ENCODE measurements around the gene CDH12. TPM values are rescaled to one million over a fixed set of nuclear protein-coding genes. Genes with fewer than 3 reads are reported as not detected.
"Not testable (repeated sequence)": the region's sequence is repeated elsewhere in the genome, so short reads cannot be mapped to it uniquely, and the experiment has no call there.

Gene CDH12
- total RNA-seq, 1 donor from 2014 or later, result not detected

DNA sequence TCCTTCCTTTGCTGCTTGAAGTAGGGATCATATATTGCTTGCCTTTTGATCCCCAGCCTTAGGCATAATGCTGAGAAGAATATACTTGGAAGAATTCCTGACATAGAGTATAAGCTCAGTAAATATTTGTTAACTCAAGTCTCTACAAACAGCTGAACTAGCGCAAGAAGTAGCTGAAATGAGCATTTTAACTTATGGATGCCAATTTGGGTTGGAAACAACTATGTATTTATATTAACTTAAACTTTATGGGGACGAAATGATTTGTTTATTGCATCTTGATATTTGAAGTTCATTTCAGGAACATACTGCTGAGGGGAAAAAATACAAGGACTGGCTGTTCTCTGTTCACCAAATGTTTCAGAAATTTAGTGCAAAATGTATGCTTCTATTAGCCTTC lies 258.7 kb downstream of the CDH12 start:
- intact Hi-C loops (cut with DNase I), result no loop called here
- DNase-seq (ENCODE audit: low spot score), result no peak

GRCh38 chr5:22593592-22593991 lies 259.6 kb downstream of the CDH12 start:
- no peak for DNase-seq (ENCODE audit: low spot score)
- intact Hi-C loops (cut with DNase I), result no loop called here

- intact Hi-C loops (cut with DNase I), result no loop called here
- DNase-seq (ENCODE audit: low spot score), result no peak
Observed at GRCh38 chr5:22591461-22591860, 261.7 kb downstream of the CDH12 start.

- intact Hi-C loops (cut with DNase I), result no loop called here
- no peak for DNase-seq (ENCODE audit: low spot score)
Observed at GRCh38 chr5:22590677-22591268, 262.4 kb downstream of the CDH12 start.

- intact Hi-C loops (cut with DNase I), result no loop called here
- DNase-seq (ENCODE audit: low spot score), result no peak
Observed at GRCh38 chr5:22577711-22578110, 275.4 kb downstream of the CDH12 start.

DNA sequence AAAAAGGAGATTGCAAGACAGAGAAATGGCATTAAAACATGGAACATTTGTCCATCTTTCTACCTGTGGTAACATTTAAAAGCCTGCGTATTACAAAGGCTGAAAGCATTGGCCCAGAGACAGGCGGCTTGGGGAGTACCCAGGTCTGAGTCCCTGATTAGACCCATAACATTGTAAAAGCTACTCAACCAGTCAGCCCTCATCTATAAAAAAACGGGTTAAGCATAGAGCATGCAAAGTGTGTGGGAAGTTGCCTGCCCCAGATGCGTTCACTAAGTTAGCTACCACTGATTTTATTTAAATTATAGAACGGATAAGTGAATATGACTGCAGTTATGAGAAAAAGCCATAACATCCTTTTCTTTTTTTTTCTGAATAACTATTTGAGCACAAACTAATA lies 276.1 kb downstream of the CDH12 start:
- intact Hi-C loops (cut with DNase I), result no loop called here
- DNase-seq (ENCODE audit: low spot score), result no peak

- intact Hi-C loops (cut with DNase I), result no loop called here
- DNase-seq (ENCODE audit: low spot score), result no peak
Observed at GRCh38 chr5:22572941-22573340, 280.2 kb downstream of the CDH12 start.

- intact Hi-C loops (cut with DNase I), result no loop called here
- DNase-seq (ENCODE audit: low spot score), result no peak
Observed at GRCh38 chr5:22567983-22568382, 285.2 kb downstream of the CDH12 start.

DNA sequence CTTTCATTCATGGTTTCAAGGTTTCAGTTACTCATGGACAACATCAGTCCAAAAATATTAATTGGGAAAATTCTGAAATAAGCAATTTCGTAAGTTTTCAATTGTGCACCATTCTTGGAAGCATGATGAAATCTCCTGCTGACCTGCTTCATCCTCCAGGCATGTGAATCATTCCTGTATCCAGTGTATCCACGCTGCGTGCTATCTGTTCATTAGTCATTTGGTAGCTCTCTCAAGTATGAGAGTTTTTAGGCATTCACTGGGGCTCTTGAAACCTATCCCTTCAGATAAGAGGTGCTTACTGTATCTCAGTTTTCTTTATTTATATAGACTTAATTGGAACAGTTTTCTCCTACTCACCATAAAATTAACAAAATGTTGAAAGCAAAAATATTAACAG lies 293.0 kb downstream of the CDH12 start:
- DNase-seq (ENCODE audit: low spot score), result no peak
- intact Hi-C loops (cut with DNase I), result no loop called here

- intact Hi-C loops (cut with DNase I), result no loop called here
- DNase-seq (ENCODE audit: low spot score), result no peak
Observed at GRCh38 chr5:22557251-22557650, 295.9 kb downstream of the CDH12 start.

DNA sequence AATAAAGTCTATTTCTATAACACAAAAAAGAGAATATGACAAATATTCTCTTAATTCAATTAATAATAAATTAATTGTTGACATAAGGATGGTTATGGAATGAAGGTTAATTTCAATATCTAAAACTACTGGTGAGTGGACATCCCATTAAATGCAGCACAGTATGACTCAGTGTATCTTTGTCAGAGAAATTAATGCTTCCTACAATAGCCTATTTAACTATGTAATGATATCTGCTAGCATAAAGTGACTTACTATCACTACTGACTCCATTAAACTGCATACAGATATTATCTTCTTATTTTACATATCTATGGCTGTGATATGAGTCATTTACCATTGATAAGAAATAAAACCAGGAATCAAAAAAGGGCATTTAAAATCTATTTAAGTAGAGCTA lies 298.7 kb downstream of the CDH12 start:
- intact Hi-C loops (cut with DNase I), result no loop called here
- no peak for DNase-seq (ENCODE audit: low spot score)

DNA sequence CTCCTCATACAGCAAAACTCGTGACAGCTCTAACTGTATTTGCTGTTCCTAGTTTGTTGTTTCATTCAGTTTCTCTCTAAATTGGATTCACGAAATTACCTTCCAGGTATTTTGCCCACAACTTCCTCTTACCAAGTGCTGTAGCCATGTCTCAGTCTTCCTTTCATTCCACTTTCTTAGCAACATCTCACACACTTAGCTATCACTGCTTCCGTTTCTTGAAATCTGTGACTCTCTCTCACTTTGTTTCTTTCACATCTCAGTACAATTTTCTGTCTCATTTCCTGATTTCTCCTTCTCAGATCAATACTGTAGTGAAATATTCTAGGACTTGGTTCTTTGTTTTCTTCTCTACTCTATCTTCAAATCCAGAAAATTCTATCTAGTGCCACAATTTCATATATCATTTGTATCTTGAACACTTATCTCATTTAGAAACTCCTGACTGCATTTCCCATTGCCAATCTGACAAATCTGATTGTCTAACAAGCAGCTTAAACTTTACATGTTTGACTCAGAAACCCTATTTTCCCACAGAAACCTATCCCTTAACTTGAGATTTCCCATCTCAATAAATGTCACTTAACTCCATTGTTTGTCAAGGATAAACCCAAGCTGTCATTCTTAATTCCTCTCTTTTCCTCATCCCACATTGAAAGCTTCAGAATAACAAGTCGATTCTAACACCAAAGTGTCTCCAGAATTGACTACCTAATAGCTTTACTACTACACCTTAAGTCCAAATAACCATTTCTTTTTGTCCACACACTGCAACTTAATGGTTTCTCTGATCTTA lies 303.1 kb downstream of the CDH12 start:
- intact Hi-C loops (cut with DNase I), result no loop called here
- DNase-seq (ENCODE audit: low spot score), result no peak

- intact Hi-C loops (cut with DNase I), result no loop called here
- no peak for DNase-seq (ENCODE audit: low spot score)
Observed at GRCh38 chr5:22542340-22542739, 310.8 kb downstream of the CDH12 start.

- DNase-seq (ENCODE audit: low spot score), result no peak
- intact Hi-C loops (cut with DNase I), result no loop called here
Observed at GRCh38 chr5:22541037-22541436, 312.1 kb downstream of the CDH12 start.

GRCh38 chr5:22539762-22540161 lies 313.4 kb downstream of the CDH12 start:
- no peak for DNase-seq (ENCODE audit: low spot score)
- intact Hi-C loops (cut with DNase I), result no loop called here

GRCh38 chr5:22531986-22532385 lies 321.2 kb downstream of the CDH12 start:
- DNase-seq (ENCODE audit: low spot score), result no peak
- intact Hi-C loops (cut with DNase I), result no loop called here

GRCh38 chr5:22521521-22521920 lies 331.6 kb downstream of the CDH12 start:
- DNase-seq (ENCODE audit: low spot score), result no peak
- intact Hi-C loops (cut with DNase I), result no loop called here

DNA sequence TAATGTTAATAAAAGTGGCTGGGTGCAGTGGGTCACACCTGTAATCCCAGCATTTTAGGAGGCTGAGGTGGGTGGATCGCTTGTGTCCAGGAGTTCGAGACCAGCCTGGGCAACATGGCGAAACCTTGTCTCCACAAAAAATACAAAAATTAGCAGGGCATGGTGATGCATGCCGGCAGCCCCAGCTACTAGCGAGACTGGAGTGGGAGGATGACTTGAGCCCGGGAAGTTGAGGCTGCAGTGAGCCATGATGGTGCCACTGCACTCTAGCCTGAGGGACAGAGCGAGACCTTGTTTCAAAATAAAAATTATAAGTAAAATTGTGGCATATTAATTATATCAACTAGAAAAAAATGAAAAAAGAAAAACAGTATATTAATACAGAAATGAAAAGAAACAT lies 336.6 kb downstream of the CDH12 start:
- intact Hi-C loops (cut with DNase I); DNase-seq (ENCODE audit: low spot score): not testable (repeated sequence)

- no peak for DNase-seq (ENCODE audit: low spot score)
- intact Hi-C loops (cut with DNase I), result no loop called here
Observed at GRCh38 chr5:22514231-22514630, 338.9 kb downstream of the CDH12 start.

DNA sequence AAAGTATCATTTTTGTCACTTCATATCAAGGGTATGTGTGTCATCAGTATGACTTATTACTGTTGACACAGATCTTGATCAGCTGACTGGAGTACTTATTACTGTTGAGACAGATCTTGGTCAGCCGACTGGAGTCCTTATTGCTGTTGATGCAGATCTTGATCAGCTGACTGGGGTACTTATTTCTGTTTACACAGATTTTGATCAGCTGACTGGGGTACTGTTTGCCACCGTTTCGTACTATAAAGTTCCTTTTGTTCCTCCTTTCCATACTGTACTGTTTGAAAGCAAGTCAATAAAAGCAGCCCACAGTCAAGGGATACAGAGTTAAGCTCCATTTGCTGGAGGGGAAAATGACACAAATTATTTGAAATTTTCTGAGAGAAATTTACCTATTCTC lies 347.3 kb downstream of the CDH12 start:
- intact Hi-C loops (cut with DNase I), result no loop called here
- DNase-seq (ENCODE audit: low spot score), result no peak

DNA sequence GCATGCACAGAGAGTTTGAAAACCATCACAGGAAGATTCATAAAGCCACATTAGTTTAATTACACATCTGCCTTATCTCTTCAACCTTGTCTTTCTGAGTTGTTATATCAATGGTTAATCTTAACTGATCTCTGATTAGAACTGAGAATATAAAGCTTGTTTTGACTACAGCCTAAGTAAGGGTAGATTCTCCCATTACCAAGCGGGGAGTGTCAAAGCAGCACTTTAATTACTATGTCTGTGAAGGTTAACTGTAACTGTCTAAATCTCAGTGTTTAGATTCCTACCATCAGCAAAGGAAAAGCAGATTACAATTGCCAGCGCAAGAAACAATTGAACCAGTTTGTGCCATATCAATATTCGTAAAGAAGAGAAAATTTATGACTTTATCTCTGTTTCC lies 348.7 kb downstream of the CDH12 start:
- intact Hi-C loops (cut with DNase I), result no loop called here
- no peak for DNase-seq (ENCODE audit: low spot score)

GRCh38 chr5:22500556-22500955 lies 352.6 kb downstream of the CDH12 start:
- DNase-seq (ENCODE audit: low spot score), result no peak
- intact Hi-C loops (cut with DNase I), result no loop called here

All from cardiac septum (tissue), 1 donor.